Bronchial epithelial cell (primary cell): ENCODE measurements around the gene LTO1. TPM values are rescaled to one million over a fixed set of nuclear protein-coding genes. Genes with fewer than 3 reads are reported as not detected.

Experiments
- DNase-seq: peaks from one replicate; pipeline ENCODE4 v3.0.0-alpha.2; 2010; ENCODE audit warnings: low read depth
- FAIRE-seq: peaks from 2 replicates; lab custom pipeline; 2011; peaks lifted over from hg19 to GRCh38; lab: Jason Lieb, UNC
- H3K27me3 ChIP-seq: 2 replicates; pipeline ENCODE4 v1.5.1; 2011; ENCODE audit warnings: low read length; ENCODE audit not compliant: control insufficient read depth, insufficient read depth
- H3K36me3 ChIP-seq: 2 replicates; pipeline ENCODE4 v1.5.1; 2011; ENCODE audit warnings: low read length; ENCODE audit not compliant: control insufficient read depth, insufficient read depth
- H3K4me3 ChIP-seq: 2 replicates; pipeline ENCODE4 v1.5.1; 2011; ENCODE audit warnings: mild to moderate bottlenecking, low read depth, low read length, control low read depth
- CTCF ChIP-seq: IDR thresholded peaks from 2 replicates; pipeline ENCODE4 v1.5.1; 2011; ENCODE audit warnings: mild to moderate bottlenecking, moderate library complexity, low read length, control low read depth, inconsistent platforms; ENCODE audit not compliant: insufficient read depth, severe bottlenecking
- total RNA-seq: library from RNA; depleted of rRNA; stranded (reverse); fragments of >200 nt; gene quantifications from 2 replicates; pipeline ENCODE4 v1.2.1, GENCODE V29; 2014

LTO1 gene
- total RNA-seq, 1 donor from 2014 or later: 18.2 TPM

- Histone ChIP-seq H3K4me3 (peak overlapping the region; percentile 61), H3K27me3 (no peaks in the 10 kb centered on the region), H3K36me3 (no peaks in the 10 kb centered on the region)
- DNase-seq (no peak), FAIRE-seq (no peak)
- no peak for TF ChIP-seq CTCF
These were observed 39.2 kb downstream of the LTO1 start for GRCh38 chr11:69635804-69636511.

GRCh38 chr11:69635195-69635594 lies 40.0 kb downstream of the LTO1 start:
- H3K27me3 ChIP-seq: no peaks in the 10 kb centered on the region
- no peak overlapping the region for H3K4me3 ChIP-seq
- DNase-seq (no peak), FAIRE-seq (no peak)
- no peaks in the 10 kb centered on the region for H3K36me3 ChIP-seq
- no peak for TF ChIP-seq CTCF

- Histone ChIP-seq H3K36me3 (no peaks in the 10 kb centered on the region), H3K27me3 (no peaks in the 10 kb centered on the region), H3K4me3 (no peak overlapping the region)
- DNase-seq (no peak), FAIRE-seq (no peak)
- TF ChIP-seq CTCF: no peak
These were observed 40.6 kb downstream of the LTO1 start for GRCh38 chr11:69634590-69634989.

GRCh38 chr11:69634069-69634468 lies 41.1 kb downstream of the LTO1 start:
- no peaks in the 10 kb centered on the region for H3K27me3 ChIP-seq
- no peaks in the 10 kb centered on the region for H3K36me3 ChIP-seq
- no peak overlapping the region for H3K4me3 ChIP-seq
- TF ChIP-seq CTCF: no peak
- FAIRE-seq (no peak), DNase-seq (no peak)

- FAIRE-seq (no peak), DNase-seq (no peak)
- no peak overlapping the region for H3K4me3 ChIP-seq
- no peaks in the 10 kb centered on the region for H3K36me3 ChIP-seq
- H3K27me3 ChIP-seq: no peaks in the 10 kb centered on the region
- TF ChIP-seq CTCF: no peak
These were observed 42.3 kb downstream of the LTO1 start for GRCh38 chr11:69632900-69633299.

- no peaks in the 10 kb centered on the region for H3K27me3 ChIP-seq
- H3K4me3 ChIP-seq: no peak overlapping the region
- no peak for TF ChIP-seq CTCF
- DNase-seq (no peak), FAIRE-seq (no peak)
- H3K36me3 ChIP-seq: no peaks in the 10 kb centered on the region
These were observed 44.7 kb downstream of the LTO1 start for GRCh38 chr11:69630424-69630823.
